Activated T-helper 2 cell treated with anti-CD3 and anti-CD28 coated beads, Interferon-gamma antibody, Interleukin-2, Interleukin-4, amounts not matched to agents 10 μg/mL and 5 μg/mL and 100 μg/mL, durations not matched to agents 14 hours and 24 hours and 36 hours (primary cell): ENCODE results near the gene DNAH3. TPM values are rescaled to one million over a fixed set of nuclear protein-coding genes. Genes with fewer than 3 reads are reported as not detected.
"Not testable (repeated sequence)": the region's sequence is repeated elsewhere in the genome, so short reads cannot be mapped to it uniquely, and the experiment has no call there.

Experiments used
- DNase-seq: peaks from one replicate; pipeline ENCODE4 v3.0.0; 2021; ENCODE audit warnings: low spot score
- H3K27ac Mint-ChIP-seq: one replicate; pipeline ENCODE4 v1.8.0; 2021; ENCODE audit warnings: mixed read lengths
- H3K27me3 Mint-ChIP-seq: one replicate; pipeline ENCODE4 v1.8.0; 2021; ENCODE audit warnings: low read depth, mixed read lengths
- H3K36me3 Mint-ChIP-seq: one replicate; pipeline ENCODE4 v1.8.0; 2021; ENCODE audit warnings: low read depth, mixed read lengths
- H3K4me1 Mint-ChIP-seq: one replicate; pipeline ENCODE4 v1.8.0; 2021; ENCODE audit warnings: low read depth, mixed read lengths
- H3K4me3 Mint-ChIP-seq: one replicate; pipeline ENCODE4 v1.8.0; 2021; ENCODE audit warnings: low read depth, mild to moderate bottlenecking, moderate library complexity, mixed read lengths
- H3K9me3 Mint-ChIP-seq: one replicate; pipeline ENCODE4 v1.8.0; 2021; ENCODE audit warnings: mixed read lengths
- intact Hi-C: fragments of 100-400 bp; cut with micrococcal nuclease; formaldehyde crosslinking; loops from one replicate; pipeline ENCODE4 v1.15.1; 2023
- total RNA-seq: library from RNA; stranded (reverse); gene quantifications from 2 replicates; pipeline ENCODE4 v1.2.3, GENCODE V29; 2022

The DNAH3 gene
- total RNA-seq, 1 donor from 2014 or later: 0.02 TPM

GRCh38 chr16:21100447-21100846 is 50.2 kb downstream of the DNAH3 start:
- Mint-ChIP-seq H3K27me3 (peaks cover 29% of the 10 kb centered on the region), H3K9me3 (no peaks in the 10 kb centered on the region), H3K36me3 (no peaks in the 10 kb centered on the region), H3K27ac (no peak overlapping the region), H3K4me3 (no peak overlapping the region), H3K4me1 (peaks cover 3% of the 10 kb centered on the region)
- DNase-seq: no peak
- intact Hi-C loops: no loop called here

GRCh38 chr16:21097151-21097550 is 53.5 kb downstream of the DNAH3 start:
- Mint-ChIP-seq H3K27ac (no peak overlapping the region), H3K4me3 (no peak overlapping the region), H3K36me3 (no peaks in the 10 kb centered on the region), H3K9me3 (no peaks in the 10 kb centered on the region), H3K4me1 (no peaks in the 10 kb centered on the region), H3K27me3 (peaks cover 37% of the 10 kb centered on the region)
- intact Hi-C loops: no loop called here
- DNase-seq: no peak

GRCh38 chr16:21094719-21095118 is 55.9 kb downstream of the DNAH3 start:
- H3K9me3 Mint-ChIP-seq, H3K4me1 Mint-ChIP-seq, intact Hi-C loops, H3K4me3 Mint-ChIP-seq, DNase-seq, H3K27ac Mint-ChIP-seq, H3K36me3 Mint-ChIP-seq: not testable (repeated sequence)
- H3K27me3 Mint-ChIP-seq: peaks cover 36% of the 10 kb centered on the region

- H3K36me3 Mint-ChIP-seq: no peaks in the 10 kb centered on the region
- intact Hi-C loops: no loop called here
- no peaks in the 10 kb centered on the region for H3K9me3 Mint-ChIP-seq
- DNase-seq: no peak
- H3K27me3 Mint-ChIP-seq: peaks cover 45% of the 10 kb centered on the region
- no peak overlapping the region for H3K4me3 Mint-ChIP-seq
- no peaks in the 10 kb centered on the region for H3K4me1 Mint-ChIP-seq
- H3K27ac Mint-ChIP-seq: no peak overlapping the region
These were observed 57.7 kb downstream of the DNAH3 start for GRCh38 chr16:21092951-21093350.

GRCh38 chr16:21088646-21089538 is 61.8 kb downstream of the DNAH3 start:
- intact Hi-C loops: no loop called here
- no peak for DNase-seq
- no peaks in the 10 kb centered on the region for H3K4me1 Mint-ChIP-seq
- H3K36me3 Mint-ChIP-seq: no peaks in the 10 kb centered on the region
- H3K9me3 Mint-ChIP-seq: no peaks in the 10 kb centered on the region
- H3K4me3 Mint-ChIP-seq: no peak overlapping the region
- no peak overlapping the region for H3K27ac Mint-ChIP-seq
- peaks cover 34% of the 10 kb centered on the region for H3K27me3 Mint-ChIP-seq

- no peaks in the 10 kb centered on the region for H3K9me3 Mint-ChIP-seq
- DNase-seq: no peak
- intact Hi-C loops: no loop called here
- H3K27me3 Mint-ChIP-seq: peaks cover 34% of the 10 kb centered on the region
- no peak overlapping the region for H3K27ac Mint-ChIP-seq
- H3K4me3 Mint-ChIP-seq: no peak overlapping the region
- no peaks in the 10 kb centered on the region for H3K4me1 Mint-ChIP-seq
- no peaks in the 10 kb centered on the region for H3K36me3 Mint-ChIP-seq
These were observed 62.5 kb downstream of the DNAH3 start for GRCh38 chr16:21088143-21088542.

GRCh38 chr16:21084631-21085225 is 65.9 kb downstream of the DNAH3 start:
- DNase-seq: no peak
- intact Hi-C loops: loop anchor here (5.0 kb wide), 1 partner anchor 287 kb away; no protein-coding TSS in a partner anchor
- no peaks in the 10 kb centered on the region for H3K9me3 Mint-ChIP-seq
- no peak overlapping the region for H3K27ac Mint-ChIP-seq
- H3K4me3 Mint-ChIP-seq: no peak overlapping the region
- H3K36me3 Mint-ChIP-seq: no peaks in the 10 kb centered on the region
- peaks cover 21% of the 10 kb centered on the region for H3K27me3 Mint-ChIP-seq
- H3K4me1 Mint-ChIP-seq: no peaks in the 10 kb centered on the region

GRCh38 chr16:21083729-21084268 is 66.8 kb downstream of the DNAH3 start:
- intact Hi-C loops: loop anchor here (1.0 to 5.0 kb wide), 2 partner anchors 233 to 286 kb away; no protein-coding TSS in a partner anchor

GRCh38 chr16:21081329-21081728 is 69.3 kb downstream of the DNAH3 start:
- no peaks in the 10 kb centered on the region for H3K27me3 Mint-ChIP-seq
- DNase-seq: no peak
- intact Hi-C loops: loop anchor here (5.0 kb wide), 1 partner anchor 284 kb away; no protein-coding TSS in a partner anchor
- no peak overlapping the region for H3K27ac Mint-ChIP-seq
- no peaks in the 10 kb centered on the region for H3K9me3 Mint-ChIP-seq
- H3K36me3 Mint-ChIP-seq: no peaks in the 10 kb centered on the region
- no peak overlapping the region for H3K4me3 Mint-ChIP-seq
- no peaks in the 10 kb centered on the region for H3K4me1 Mint-ChIP-seq

More at GRCh38 chr16:21083729-21084268, 66.8 kb downstream of the DNAH3 start:
- no peaks in the 10 kb centered on the region for H3K9me3 Mint-ChIP-seq
- peaks cover 13% of the 10 kb centered on the region for H3K27me3 Mint-ChIP-seq
- peak; percentile 26 for DNase-seq
- H3K36me3 Mint-ChIP-seq: no peaks in the 10 kb centered on the region
- no peaks in the 10 kb centered on the region for H3K4me1 Mint-ChIP-seq
- no peak overlapping the region for H3K4me3 Mint-ChIP-seq
- H3K27ac Mint-ChIP-seq: no peak overlapping the region

- Mint-ChIP-seq H3K27ac (no peak overlapping the region), H3K4me3 (no peak overlapping the region), H3K36me3 (no peaks in the 10 kb centered on the region), H3K27me3 (peaks cover 5% of the 10 kb centered on the region), H3K4me1 (no peaks in the 10 kb centered on the region), H3K9me3 (no peaks in the 10 kb centered on the region)
- intact Hi-C loops: no loop called here
- no peak for DNase-seq
These were observed 72.1 kb downstream of the DNAH3 start for GRCh38 chr16:21078563-21078962.

GRCh38 chr16:21076186-21076883 is 74.3 kb downstream of the DNAH3 start:
- intact Hi-C loops: no loop called here
- Mint-ChIP-seq H3K4me1 (no peaks in the 10 kb centered on the region), H3K27ac (no peak overlapping the region), H3K9me3 (no peaks in the 10 kb centered on the region), H3K27me3 (peaks cover 5% of the 10 kb centered on the region), H3K4me3 (no peak overlapping the region), H3K36me3 (no peaks in the 10 kb centered on the region)
- DNase-seq: no peak

GRCh38 chr16:21075252-21075651 is 75.4 kb downstream of the DNAH3 start:
- H3K4me1 Mint-ChIP-seq: no peaks in the 10 kb centered on the region
- no peaks in the 10 kb centered on the region for H3K9me3 Mint-ChIP-seq
- H3K36me3 Mint-ChIP-seq: no peaks in the 10 kb centered on the region
- H3K27me3 Mint-ChIP-seq: peaks cover 5% of the 10 kb centered on the region
- H3K4me3 Mint-ChIP-seq: no peak overlapping the region
- no peak overlapping the region for H3K27ac Mint-ChIP-seq
- no peak for DNase-seq
- intact Hi-C loops: no loop called here
